NCI-H1436 treated with DMSO at 0.1 percent for 48 hours (cell line): ENCODE results near the gene FBXO24.

ENCODE experiments used
- DNase-seq: peaks from one replicate; lab custom pipeline; 2025; lab: John Stamatoyannopoulos, UW

FBXO24 gene

DNA sequence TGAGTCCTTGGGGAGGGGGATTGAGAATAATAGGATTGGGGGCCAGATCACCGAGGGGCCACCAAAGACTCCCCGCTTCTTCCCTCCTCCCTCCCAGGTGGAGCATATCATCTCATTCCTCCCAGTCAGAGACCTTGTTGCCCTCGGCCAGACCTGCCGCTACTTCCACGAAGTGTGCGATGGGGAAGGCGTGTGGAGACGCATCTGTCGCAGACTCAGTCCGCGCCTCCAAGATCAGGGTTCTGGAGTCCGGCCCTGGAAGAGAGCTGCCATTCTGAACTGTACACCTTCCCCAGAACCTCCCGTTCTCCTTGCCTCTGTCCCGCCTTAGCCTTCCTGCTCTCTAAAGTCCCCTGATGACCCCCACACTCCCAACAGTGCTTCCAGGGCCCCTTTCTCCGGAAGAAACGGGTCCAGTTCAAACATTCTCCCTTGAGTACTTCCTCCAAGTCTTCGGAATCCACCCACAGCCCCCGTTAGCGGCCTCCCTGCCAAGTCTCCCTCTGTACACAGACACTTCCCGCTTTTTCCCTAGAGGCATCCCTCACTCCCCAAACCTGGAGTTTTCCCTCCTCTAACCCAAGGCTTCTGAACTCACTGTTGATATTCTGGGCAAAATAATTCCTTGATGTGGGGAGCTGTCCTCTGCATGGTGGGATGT lies 4.1 kb downstream of the FBXO24 start:
- no peak for DNase-seq

DNA sequence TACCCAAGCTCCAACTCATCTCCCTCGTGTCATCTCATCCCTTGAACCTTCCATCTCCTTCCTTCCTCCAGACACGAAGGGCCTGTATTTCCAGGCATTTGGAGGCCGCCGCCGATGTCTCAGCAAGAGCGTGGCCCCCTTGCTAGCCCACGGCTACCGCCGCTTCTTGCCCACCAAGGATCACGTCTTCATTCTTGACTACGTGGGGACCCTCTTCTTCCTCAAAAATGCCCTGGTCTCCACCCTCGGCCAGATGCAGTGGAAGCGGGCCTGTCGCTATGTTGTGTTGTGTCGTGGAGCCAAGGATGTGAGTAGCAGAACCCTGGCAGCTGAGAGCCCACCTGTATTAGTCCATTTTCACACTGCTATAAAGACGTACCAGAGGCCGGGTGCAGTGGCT lies 5.5 kb downstream of the FBXO24 start:
- no peak for DNase-seq

GRCh38 chr7:100595188-100595587 lies 9.1 kb downstream of the FBXO24 start:
- no peak for DNase-seq

DNA sequence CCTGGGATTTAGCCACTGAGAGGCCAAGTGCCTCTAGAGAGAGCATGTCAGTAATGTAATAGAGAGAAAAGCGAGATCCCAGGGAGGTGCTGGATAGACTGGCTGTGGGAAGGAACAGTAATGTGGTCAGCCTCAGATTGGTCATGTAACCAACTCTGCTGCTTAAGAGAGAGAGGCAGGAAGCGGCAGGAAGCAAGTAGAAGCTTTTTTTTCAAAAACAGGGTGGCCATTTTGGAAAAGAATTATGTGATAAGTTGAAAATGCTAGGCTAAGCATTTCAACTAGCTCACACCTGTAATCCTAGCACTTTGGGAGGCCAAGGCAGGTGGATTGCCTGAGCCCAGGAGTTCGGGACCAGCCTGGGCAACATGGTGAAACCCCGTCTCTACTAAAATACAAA lies 12.3 kb downstream of the FBXO24 start:
- no peak for DNase-seq

- no peak for DNase-seq
Measured at GRCh38 chr7:100599911-100600729, 14.0 kb downstream of the FBXO24 start.

DNA sequence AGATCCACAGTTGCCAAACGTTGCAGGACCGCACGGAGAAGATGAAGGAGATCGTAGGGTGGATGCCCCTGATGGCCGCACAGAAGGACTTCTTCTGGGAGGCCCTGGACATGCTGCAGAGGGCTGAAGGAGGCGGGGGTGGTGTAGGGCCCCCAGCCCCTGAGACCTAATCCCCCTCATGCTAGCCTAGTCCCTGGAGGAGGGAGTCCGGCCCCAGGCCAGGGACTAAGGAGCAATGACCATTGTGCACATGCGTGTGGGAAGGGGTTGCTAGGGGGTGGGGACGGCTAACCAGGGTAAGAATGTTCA lies 14.6 kb downstream of the FBXO24 start:
- DNase-seq: no peak

DNA sequence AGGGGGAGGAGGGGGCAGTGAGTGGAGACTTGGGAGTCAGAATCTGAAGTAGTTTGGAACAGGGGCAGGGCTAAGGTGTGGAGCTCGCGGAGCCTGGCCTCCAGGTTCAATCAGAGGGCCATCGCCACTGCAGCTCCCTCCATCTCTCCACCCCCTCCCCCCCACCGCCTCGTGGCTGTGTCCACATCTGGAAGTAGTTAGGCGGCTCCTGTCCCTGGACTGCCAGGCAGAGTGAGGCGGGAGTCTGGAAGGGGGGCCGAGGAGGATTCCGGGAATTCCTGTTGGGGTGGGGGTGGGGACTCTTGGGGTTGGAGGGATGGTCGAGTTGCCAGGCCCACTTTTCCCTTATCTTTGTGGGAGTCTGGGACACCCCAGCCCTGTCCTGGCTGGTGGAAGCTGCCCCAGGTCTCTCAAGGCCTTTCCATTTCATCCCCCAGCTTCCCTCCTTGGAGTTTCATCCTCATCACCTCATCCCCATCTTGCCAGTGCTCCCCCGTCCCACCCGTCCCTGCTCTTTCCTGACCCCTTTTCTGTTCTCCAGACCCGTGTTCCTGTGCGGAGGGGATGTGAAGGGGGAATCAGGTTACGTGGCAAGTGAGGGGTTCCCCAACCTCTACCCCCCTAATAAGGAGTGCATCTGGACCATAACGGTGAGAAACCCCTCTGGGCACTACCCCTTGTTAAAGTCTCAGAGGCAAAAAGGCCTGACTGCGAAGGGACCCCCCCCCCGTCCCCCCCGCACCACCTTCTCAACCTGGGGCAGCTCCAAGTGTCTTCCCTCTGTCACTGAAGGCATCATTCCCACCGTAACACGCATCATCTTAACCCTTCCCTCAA lies 17.0 kb downstream of the FBXO24 start:
- no peak for DNase-seq

GRCh38 chr7:100603726-100604027 lies 17.5 kb downstream of the FBXO24 start:
- DNase-seq: no peak

DNA sequence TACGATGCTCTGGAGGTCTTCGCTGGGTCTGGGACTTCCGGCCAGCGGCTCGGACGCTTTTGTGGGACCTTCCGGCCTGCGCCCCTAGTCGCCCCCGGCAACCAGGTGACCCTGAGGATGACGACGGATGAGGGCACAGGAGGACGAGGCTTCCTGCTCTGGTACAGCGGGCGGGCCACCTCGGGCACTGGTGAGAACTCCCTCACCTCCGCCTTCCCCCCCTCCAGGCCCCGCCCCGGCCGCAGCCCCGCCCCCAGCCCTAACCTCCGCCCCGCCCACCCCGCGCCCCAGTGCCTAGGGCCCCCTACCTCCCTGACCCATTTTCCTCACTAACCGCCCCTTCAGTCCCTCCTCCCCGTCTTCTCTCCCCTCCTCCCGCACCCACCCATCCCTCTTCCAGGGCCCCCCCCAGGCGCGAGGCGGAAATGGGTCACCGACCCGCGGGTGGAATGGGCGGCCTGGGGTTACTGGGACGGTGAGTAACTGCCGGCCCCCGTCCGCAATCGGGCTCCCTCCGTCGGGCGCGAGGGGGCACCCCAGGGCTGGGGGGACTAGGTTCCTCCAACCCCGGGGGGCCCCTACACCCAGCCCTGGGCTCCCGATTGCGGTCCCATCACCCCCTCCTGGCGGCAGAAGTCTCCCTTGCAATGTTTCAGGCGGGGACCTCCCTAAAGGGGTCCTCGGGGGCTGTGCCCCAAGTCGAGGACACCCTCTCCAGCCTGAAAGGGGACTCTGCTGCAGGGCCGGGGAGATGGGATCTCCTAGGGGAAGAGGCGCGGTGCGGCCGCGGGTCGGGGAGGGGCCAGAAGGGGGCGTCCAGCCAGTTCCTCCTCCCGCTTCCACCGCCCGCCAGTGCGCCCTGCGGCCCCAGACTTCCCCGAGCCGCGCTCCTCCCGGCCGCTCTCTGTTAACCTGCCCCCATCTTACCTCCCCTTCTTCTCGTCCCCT lies 18.2 kb downstream of the FBXO24 start:
- no peak for DNase-seq

- no peak for DNase-seq
Measured at GRCh38 chr7:100604976-100605911, 19.1 kb downstream of the FBXO24 start.

GRCh38 chr7:100606313-100606712 lies 20.2 kb downstream of the FBXO24 start:
- DNase-seq: no peak

DNA sequence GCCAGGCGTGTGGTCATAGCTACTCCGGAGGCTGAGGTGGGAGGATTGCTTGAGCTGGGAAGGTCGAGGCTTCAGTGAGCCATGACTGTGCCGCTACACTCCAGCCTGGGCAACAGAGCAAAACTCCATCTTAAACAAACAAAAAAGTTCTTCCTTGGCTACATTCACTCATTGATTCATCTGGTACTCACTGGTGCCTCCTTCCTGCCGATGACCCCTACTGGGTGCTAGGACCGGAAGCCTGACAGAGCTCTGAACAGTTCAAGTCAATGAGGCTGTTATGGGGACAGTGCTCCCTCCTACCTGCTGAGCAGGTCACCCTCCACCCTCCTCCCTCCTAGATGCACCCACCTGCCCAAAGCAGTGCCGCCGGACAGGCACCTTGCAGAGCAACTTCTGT lies 21.0 kb downstream of the FBXO24 start:
- DNase-seq: no peak

GRCh38 chr7:100609958-100610357 lies 23.8 kb downstream of the FBXO24 start:
- no peak for DNase-seq

GRCh38 chr7:100611983-100612729 lies 26.0 kb downstream of the FBXO24 start, which contains the start of gene MOSPD3:
TSS of gene MOSPD3 (plus strand) at chr7:100612540. CDS start at chr7:100612792, 252 bp downstream.
- DNase-seq: peak; percentile 96

DNA sequence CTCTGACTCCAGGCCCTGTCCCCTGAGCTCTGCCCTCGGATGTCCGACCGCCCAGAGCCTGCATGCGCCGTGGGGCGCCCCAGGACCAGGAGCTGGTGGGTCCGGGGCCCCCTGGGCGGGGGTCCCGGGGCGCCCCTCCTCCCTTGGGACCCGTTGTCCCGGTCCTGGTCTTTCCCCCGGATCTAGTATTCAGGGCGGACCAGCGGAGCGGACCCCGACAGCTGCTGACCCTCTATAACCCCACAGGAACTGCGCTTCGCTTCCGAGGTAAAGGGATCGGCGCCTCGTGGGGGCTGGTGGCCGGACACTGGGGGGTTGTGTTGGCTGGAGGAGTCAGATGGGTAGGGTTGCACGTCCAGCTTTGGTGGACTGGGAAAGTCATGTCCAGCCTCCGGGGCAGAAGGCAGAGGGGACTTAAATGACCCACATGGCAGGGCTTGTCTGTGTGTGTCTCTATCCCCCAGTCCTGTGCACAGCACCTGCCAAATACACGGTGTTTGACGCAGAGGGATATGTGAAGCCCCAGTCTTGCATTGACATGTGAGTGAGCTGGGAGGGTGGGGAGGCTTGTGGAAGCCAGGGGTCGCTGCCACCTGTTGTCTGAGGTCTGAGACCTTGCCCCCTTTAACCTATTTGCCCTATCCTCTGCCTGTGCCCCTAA lies 26.7 kb downstream of the FBXO24 start:
- no peak for DNase-seq

GRCh38 chr7:100613412-100614175 lies 27.5 kb downstream of the FBXO24 start:
- no peak for DNase-seq

DNA sequence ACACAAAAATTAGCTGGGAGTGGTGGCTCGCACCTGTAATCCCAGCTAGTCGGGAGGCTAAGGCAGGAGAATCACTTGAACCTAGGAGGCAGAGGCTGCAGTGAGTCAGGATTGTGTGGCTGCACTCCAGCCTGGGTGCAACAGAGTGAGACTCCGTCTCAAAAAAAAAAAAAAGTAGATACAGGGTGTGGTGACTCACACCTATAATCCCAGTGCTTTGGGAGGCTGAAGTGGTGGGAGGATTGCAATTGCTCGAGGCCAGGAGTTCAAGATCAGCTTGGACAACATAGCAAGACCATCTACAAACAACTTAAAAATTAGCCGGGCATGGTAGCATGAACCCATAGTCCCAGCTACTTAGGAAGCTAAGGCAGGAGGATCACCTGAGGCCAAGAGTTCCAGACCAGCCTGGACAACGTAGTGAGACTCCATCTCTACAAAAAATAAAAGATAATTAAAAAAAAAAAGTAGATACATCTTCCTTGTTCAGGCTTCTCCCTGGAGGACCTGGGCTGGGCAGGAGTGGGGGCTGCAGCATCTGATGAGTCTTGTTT lies 28.3 kb downstream of the FBXO24 start:
- no peak for DNase-seq

GRCh38 chr7:100620239-100620638 lies 34.1 kb downstream of the FBXO24 start:
- DNase-seq: no peak
